GM12864 (cell line): ENCODE results near the gene MLST8.
"Not testable (repeated sequence)": the region's sequence is repeated elsewhere in the genome, so short reads cannot be mapped to it uniquely, and the experiment has no call there.

Experiments
- DNase-seq: peaks from one replicate; pipeline ENCODE4 v3.0.0-alpha.2; 2011; ENCODE audit warnings: low read depth
- H3K4me3 ChIP-seq: 2 replicates; pipeline ENCODE4 v1.5.1; 2011; ENCODE audit warnings: mild to moderate bottlenecking, low read depth, low read length, control low read depth
- TF ChIP-seq, protein P1 (sequence below): IDR thresholded peaks from 2 replicates; pipeline ENCODE4 v1.5.1; 2011; ENCODE audit warnings: low read depth, mild to moderate bottlenecking, moderate library complexity, low read length, control low read depth, inconsistent platforms; ENCODE audit errors: missing control alignments

The MLST8 gene

DNA sequence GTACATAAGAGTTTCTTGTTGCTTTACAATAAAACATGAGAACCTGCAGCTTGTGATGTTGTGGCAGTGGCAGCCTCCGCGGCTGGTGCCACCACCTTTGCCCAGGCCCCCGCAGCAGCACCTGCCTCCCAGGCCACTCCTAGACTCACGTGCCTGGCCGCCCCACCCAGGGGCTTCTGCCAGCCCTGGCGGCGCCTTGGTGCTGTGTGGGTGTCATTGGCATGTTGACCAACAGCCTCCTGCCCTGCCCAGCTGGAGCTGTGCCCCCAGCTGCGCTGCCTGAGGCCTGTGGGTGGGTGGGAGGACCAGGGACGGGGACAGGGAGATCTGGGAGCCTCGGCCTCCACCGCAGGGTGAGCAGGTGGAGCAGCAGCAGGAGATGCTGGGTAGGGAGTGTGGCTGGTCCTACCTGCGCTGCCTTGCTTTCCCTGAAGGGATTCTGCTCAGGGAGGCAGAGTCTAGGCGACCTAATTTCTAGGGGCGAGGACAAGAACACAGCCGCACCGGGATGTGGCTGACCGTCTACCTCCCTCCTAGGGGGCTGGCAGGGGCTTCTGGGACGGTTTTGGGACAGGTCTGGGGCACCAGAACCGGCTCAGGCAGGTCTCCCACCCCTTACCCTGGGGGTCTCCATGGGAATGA, 30.6 kb downstream of the MLST8 start:
- no peak for DNase-seq
- TF ChIP-seq, protein P1, sequence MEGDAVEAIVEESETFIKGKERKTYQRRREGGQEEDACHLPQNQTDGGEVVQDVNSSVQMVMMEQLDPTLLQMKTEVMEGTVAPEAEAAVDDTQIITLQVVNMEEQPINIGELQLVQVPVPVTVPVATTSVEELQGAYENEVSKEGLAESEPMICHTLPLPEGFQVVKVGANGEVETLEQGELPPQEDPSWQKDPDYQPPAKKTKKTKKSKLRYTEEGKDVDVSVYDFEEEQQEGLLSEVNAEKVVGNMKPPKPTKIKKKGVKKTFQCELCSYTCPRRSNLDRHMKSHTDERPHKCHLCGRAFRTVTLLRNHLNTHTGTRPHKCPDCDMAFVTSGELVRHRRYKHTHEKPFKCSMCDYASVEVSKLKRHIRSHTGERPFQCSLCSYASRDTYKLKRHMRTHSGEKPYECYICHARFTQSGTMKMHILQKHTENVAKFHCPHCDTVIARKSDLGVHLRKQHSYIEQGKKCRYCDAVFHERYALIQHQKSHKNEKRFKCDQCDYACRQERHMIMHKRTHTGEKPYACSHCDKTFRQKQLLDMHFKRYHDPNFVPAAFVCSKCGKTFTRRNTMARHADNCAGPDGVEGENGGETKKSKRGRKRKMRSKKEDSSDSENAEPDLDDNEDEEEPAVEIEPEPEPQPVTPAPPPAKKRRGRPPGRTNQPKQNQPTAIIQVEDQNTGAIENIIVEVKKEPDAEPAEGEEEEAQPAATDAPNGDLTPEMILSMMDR, result no peak
- no peak overlapping the region for H3K4me3 ChIP-seq

DNA sequence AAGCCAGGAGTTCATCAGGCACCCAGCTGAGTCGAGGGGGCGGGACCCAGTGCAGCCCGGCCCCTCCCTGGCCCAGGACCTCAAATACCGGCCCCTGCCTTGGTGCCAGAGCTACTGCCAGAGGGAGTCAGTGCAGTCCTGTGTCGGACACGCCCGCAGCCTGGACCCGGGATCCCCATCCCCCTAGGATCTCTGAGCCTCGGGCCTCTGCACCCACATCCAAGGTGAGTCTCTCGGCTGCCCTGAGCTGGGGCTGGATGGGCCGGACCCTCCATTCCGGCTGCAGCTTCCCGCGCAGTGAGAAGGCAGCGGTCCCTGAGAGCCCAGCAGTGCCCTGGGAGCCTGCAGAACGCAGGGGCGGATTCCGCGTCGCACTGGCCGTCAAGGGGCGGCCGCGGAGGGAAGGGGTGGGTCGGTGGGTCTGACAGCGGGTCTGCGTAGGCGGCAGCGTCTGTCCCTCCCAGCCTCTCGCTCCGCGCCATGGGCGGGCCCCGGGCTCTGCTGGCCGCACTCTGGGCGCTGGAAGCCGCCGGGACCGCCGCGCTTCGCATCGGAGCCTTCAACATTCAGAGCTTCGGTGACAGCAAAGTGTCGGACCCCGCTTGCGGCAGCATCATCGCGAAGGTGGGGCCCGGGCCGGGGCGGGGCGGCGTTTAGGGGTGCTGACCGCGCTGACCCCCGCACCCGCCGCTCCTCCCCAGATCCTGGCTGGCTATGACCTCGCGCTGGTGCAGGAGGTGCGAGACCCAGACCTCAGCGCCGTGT, 31.3 kb downstream of the MLST8 start, which contains the start of gene DNASE1L2:
Gene DNASE1L2 (plus strand): TSS at position 108 of the 765 bp plus-strand sequence. CDS start 373 bp downstream, at position 481.
- TF ChIP-seq, protein P1, result no peak
- no peak for DNase-seq
- no peak within 1 kb of the TSS for H3K4me3 ChIP-seq

DNA sequence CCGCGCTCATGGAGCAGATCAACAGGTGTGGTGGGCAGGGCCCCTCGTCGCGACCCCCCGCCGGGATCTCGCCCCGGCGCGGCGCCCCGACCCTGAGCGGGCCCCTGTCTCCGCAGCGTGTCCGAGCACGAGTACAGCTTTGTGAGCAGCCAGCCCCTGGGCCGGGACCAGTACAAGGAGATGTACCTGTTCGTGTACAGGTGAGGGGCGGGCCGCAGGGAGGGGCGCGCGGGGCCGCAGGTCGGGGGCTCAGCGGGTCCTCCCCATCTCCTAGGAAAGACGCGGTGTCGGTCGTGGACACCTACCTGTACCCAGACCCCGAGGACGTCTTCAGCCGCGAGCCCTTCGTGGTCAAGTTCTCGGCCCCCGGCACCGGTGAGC, 31.8 kb downstream of the MLST8 start:
- TF ChIP-seq, protein P1, result no peak
- H3K4me3 ChIP-seq, result no peak overlapping the region
- no peak for DNase-seq

DNA sequence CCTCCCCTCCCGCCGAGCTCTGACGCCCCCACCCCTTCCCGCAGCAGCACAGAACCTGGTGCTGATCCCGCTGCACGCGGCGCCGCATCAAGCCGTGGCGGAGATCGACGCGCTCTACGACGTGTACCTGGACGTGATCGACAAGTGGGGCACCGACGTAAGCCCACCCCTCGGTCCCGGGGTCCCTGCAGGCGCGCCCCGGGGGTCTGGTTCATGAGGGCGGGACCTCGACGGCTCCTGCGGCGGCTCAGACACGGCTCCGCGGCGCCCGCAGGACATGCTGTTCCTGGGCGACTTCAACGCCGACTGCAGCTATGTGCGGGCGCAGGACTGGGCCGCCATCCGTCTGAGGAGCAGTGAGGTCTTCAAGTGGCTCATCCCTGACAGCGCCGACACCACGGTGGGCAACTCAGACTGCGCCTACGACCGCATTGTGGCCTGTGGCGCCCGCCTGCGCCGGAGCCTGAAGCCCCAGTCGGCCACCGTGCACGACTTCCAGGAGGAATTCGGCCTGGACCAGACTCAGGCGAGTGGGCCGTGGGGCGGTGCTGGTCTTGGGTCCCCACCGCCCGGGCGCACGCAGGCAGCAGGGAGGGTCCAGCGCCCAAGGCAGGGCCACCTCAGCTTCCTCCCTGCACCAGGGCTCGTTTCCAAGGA, 32.4 kb downstream of the MLST8 start:
- no peak for DNase-seq
- TF ChIP-seq, protein P1, result no peak
- no peak overlapping the region for H3K4me3 ChIP-seq

DNA sequence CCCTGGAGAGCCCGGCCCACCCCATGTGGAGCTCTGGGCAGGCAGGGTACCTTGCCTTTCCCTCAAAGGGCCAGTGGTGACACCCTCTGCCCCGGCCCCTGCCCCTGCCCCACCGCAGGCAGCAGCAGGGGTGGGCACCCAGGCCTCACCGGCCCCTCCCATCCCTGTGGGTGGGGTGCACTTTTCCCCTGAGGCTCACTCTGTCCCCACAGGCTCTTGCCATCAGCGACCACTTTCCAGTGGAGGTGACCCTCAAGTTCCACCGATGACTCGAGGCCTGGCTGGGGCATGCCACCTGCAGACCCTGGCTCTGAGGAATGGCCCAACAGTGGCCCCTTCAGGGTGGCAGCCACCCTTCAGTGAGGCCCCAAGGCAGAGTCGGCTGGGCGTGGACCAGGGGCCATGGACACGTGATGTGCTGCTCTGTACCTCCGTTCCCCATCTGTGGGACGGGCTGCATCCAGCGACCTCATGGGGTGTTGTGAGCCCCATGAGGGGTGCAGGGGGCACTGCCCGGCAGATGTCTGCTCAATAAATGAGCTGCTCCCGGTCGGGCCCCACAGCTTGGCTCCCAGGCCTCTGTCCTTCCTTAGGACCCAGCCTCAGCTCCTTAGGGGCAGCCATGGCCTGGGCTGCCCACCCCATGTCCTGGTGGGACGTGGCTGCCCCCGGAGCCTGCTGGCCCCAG, 33.0 kb downstream of the MLST8 start:
- TF ChIP-seq, protein P1, result no peak
- no peak for DNase-seq

DNA sequence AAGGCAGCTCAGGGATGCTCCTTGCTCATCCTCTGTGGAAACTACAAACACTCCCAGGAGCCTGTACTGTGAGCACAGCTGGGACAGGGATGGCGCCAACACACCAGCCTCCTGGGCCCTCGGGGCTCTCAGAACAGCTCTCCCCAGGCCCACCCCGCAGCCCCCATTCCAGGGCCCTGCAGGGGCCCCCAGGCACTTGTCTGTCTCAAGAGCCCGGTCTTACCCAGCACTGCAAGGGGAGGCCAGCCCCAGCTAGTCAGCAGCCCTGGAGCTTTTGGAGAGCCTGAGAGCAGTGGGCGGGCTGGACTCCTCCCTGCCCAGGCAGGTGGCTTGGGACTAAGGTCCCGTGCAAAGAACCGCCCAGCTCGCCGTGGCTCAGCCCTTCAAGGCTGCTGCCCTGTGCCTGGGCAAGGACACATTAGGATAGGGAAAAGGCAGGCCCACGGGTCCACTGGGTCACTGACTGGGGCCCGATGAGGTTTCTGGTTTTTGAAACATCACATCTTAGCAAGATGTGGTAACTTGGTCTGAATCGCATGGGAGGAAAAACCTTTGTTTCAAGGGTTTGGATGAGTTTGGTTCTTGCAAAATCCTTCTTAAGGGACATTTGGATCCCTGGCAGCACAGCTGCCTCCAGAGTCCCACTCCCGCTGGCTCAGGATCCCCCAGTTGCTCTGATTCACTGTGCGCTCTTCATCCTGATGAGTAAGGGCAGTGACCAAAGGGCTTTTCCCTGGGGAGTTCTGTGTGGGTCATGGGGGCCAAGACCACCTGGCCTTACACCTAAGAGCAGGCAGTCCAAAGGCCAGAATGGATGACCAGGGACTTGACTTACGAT, 33.8 kb downstream of the MLST8 start:
- no peak for DNase-seq

More for the DNA sequence above, 33.0 kb downstream of the MLST8 start:
- H3K4me3 ChIP-seq, result no peak overlapping the region

DNA sequence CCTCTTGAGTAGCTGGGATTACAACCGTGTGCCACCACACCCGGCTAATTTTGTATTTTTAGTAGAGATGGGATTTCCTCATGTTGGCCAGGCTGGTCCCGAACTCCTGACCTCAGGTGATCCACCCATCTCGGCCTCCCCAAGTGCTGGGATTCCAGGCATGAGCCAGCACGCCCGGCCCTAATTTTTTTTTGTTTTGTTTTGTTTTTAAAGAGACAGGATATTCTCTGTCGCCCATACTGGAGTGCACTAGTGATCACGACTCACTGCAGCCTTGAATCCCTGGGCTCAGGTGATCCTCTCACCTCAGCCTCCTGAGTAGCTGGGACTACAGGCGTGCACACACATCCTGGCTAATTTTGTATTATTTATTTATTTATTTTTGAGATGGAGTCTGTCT, 35.1 kb downstream of the MLST8 start:
- H3K4me3 ChIP-seq, DNase-seq: not testable (repeated sequence)

More for the DNA sequence above, 33.8 kb downstream of the MLST8 start:
- TF ChIP-seq, protein P1, result no peak
- H3K4me3 ChIP-seq, result no peak overlapping the region
